HFFc6 (cell line): Measurements from ENCODE around the gene WTAP. TPM values are rescaled to one million over a fixed set of nuclear protein-coding genes. Genes with fewer than 3 reads are reported as not detected.

ENCODE experiments used
- DNase-seq: peaks from one replicate; pipeline ENCODE4 v3.0.0-alpha.2; 2018
- H3K27ac Mint-ChIP-seq: 2 replicates; pipeline ENCODE4 v1.8.0; 2020; ENCODE audit warnings: mild to moderate bottlenecking, mixed read lengths
- H3K27me3 Mint-ChIP-seq: 2 replicates; pipeline ENCODE4 v1.8.0; 2021; ENCODE audit warnings: mild to moderate bottlenecking, moderate library complexity, mixed read lengths; ENCODE audit not compliant: insufficient read depth
- H3K36me3 Mint-ChIP-seq: 2 replicates; pipeline ENCODE4 v1.8.0; 2021; ENCODE audit warnings: low read depth, mixed read lengths
- H3K4me1 Mint-ChIP-seq: 2 replicates; pipeline ENCODE4 v1.8.0; 2020; ENCODE audit warnings: low read depth, mixed read lengths
- H3K4me3 Mint-ChIP-seq: 2 replicates; pipeline ENCODE4 v1.8.0; 2020; ENCODE audit warnings: mild to moderate bottlenecking, moderate library complexity, mixed read lengths
- H3K9me3 Mint-ChIP-seq: 2 replicates; pipeline ENCODE4 v1.8.0; 2020; ENCODE audit warnings: mild to moderate bottlenecking, mixed read lengths
- CTCF ChIP-seq: fragments of 200-600 bp; sonication (generic); IDR thresholded peaks from 2 replicates; pipeline ENCODE4 v1.5.0; 2021; ENCODE audit warnings: antibody characterized with exemption, mild to moderate bottlenecking
- total RNA-seq, 6 experiments: library from RNA; stranded (reverse); fragmentation: NEBNext Ultra II Directional; extraction: Animal tissue kit (Norgen Biotek cat#: 25700); gene quantifications; 2 replicates in 1 of 6; 3 replicates in 5 of 6; pipeline ENCODE4 v1.2.3, GENCODE V29; 2021

Gene WTAP
- total RNA-seq, 6 experiments from 2014 or later = 64.0 to 73.5 (median 68.7) TPM

- peak; percentile 90 for DNase-seq
- Mint-ChIP-seq H3K27ac (peak within 1 kb of the TSS; percentile 84), H3K4me1 (peaks cover 47% of the 10 kb centered on the region), H3K27me3 (peaks cover 2% of the 10 kb centered on the region; the same call in 1 of the 2 replicates), H3K36me3 (peaks cover 37% of the 10 kb centered on the region), H3K9me3 (no peaks in the 10 kb centered on the region), H3K4me3 (peak within 1 kb of the TSS; percentile 92)
- TF ChIP-seq CTCF = no peak
Observed at GRCh38 chr6:159761873-159762680, 34.8 kb downstream of the WTAP start, which contains the start of gene ACAT2. TSS of gene ACAT2 (plus strand) at chr6:159762045. CDS start at chr6:159762088, 43 bp downstream.

GRCh38 chr6:159762681-159763293 lies 35.5 kb downstream of the WTAP start:
- Mint-ChIP-seq H3K9me3 (no peaks in the 10 kb centered on the region), H3K36me3 (peaks cover 34% of the 10 kb centered on the region), H3K4me1 (peaks cover 43% of the 10 kb centered on the region), H3K27ac (peak overlapping the region; percentile 83), H3K4me3 (peak overlapping the region; percentile 92), H3K27me3 (peaks cover 2% of the 10 kb centered on the region; the same call in 1 of the 2 replicates)
- no peak for TF ChIP-seq CTCF
- no peak for DNase-seq

- H3K9me3 Mint-ChIP-seq = no peaks in the 10 kb centered on the region
- H3K27me3 Mint-ChIP-seq = no peaks in the 10 kb centered on the region
- H3K36me3 Mint-ChIP-seq = peaks cover 24% of the 10 kb centered on the region
- H3K27ac Mint-ChIP-seq = no peak overlapping the region
- peaks cover 8% of the 10 kb centered on the region for H3K4me1 Mint-ChIP-seq
- no peak for DNase-seq
- no peak overlapping the region for H3K4me3 Mint-ChIP-seq
- no peak for TF ChIP-seq CTCF
Observed at GRCh38 chr6:159766906-159767305, 39.6 kb downstream of the WTAP start.

GRCh38 chr6:159769470-159769869 lies 42.2 kb downstream of the WTAP start:
- H3K27ac Mint-ChIP-seq = no peak overlapping the region
- no peak overlapping the region for H3K4me3 Mint-ChIP-seq
- peaks cover 17% of the 10 kb centered on the region; the same call in 1 of the 2 replicates for H3K36me3 Mint-ChIP-seq
- no peaks in the 10 kb centered on the region for H3K9me3 Mint-ChIP-seq
- no peaks in the 10 kb centered on the region for H3K4me1 Mint-ChIP-seq
- H3K27me3 Mint-ChIP-seq = no peaks in the 10 kb centered on the region
- TF ChIP-seq CTCF = no peak
- no peak for DNase-seq

GRCh38 chr6:159772196-159772595 lies 44.9 kb downstream of the WTAP start:
- Mint-ChIP-seq H3K4me1 (no peaks in the 10 kb centered on the region), H3K27me3 (no peaks in the 10 kb centered on the region), H3K4me3 (no peak overlapping the region), H3K9me3 (no peaks in the 10 kb centered on the region), H3K36me3 (peaks cover 13% of the 10 kb centered on the region; the same call in 1 of the 2 replicates), H3K27ac (no peak overlapping the region)
- no peak for TF ChIP-seq CTCF
- DNase-seq = no peak
